WERI-Rb-1 (cell line): ENCODE results near the gene PLXNB3.

ENCODE experiments used
- DNase-seq: peaks from one replicate; pipeline ENCODE4 v3.0.0-alpha.2; 2020
- H3K27ac ChIP-seq: fragments of 250-450 bp; sonication (Bioruptor Pico); 2 replicates; pipeline ENCODE4 v1.5.1; 2020; ENCODE audit warnings: mild to moderate bottlenecking, moderate library complexity
- H3K27me3 ChIP-seq: fragments of 250-450 bp; sonication (Bioruptor Pico); 2 replicates; pipeline ENCODE4 v1.5.1; 2021; ENCODE audit warnings: mild to moderate bottlenecking, low read depth, moderate library complexity; ENCODE audit not compliant: insufficient read depth, severe bottlenecking
- H3K36me3 ChIP-seq: fragments of 250-450 bp; sonication (Bioruptor Pico); 2 replicates; pipeline ENCODE4 v1.5.1; 2020; ENCODE audit warnings: mild to moderate bottlenecking, moderate library complexity
- H3K4me3 ChIP-seq: 2 replicates; pipeline ENCODE4 v1.5.1; 2011; ENCODE audit warnings: low read depth, mild to moderate bottlenecking, control low read depth, low read length
- H3K9me3 ChIP-seq: fragments of 250-450 bp; sonication (Bioruptor Pico); 2 replicates; pipeline ENCODE4 v1.5.1; 2021; ENCODE audit warnings: mild to moderate bottlenecking, moderate library complexity; ENCODE audit not compliant: severe bottlenecking
- TF ChIP-seq, protein P1 (sequence below): IDR thresholded peaks from 2 replicates; pipeline ENCODE4 v1.5.1; 2011; ENCODE audit warnings: low read depth, mild to moderate bottlenecking, control low read depth, inconsistent platforms, low read length

Gene PLXNB3

GRCh38 chrX:153735274-153735673 lies 28.8 kb upstream of the PLXNB3 start:
- Histone ChIP-seq H3K4me3 (no peak overlapping the region), H3K9me3 (no peaks in the 10 kb centered on the region), H3K36me3 (peaks cover 21% of the 10 kb centered on the region), H3K27me3 (peaks cover 10% of the 10 kb centered on the region), H3K27ac (no peak overlapping the region)
- TF ChIP-seq, protein P1, sequence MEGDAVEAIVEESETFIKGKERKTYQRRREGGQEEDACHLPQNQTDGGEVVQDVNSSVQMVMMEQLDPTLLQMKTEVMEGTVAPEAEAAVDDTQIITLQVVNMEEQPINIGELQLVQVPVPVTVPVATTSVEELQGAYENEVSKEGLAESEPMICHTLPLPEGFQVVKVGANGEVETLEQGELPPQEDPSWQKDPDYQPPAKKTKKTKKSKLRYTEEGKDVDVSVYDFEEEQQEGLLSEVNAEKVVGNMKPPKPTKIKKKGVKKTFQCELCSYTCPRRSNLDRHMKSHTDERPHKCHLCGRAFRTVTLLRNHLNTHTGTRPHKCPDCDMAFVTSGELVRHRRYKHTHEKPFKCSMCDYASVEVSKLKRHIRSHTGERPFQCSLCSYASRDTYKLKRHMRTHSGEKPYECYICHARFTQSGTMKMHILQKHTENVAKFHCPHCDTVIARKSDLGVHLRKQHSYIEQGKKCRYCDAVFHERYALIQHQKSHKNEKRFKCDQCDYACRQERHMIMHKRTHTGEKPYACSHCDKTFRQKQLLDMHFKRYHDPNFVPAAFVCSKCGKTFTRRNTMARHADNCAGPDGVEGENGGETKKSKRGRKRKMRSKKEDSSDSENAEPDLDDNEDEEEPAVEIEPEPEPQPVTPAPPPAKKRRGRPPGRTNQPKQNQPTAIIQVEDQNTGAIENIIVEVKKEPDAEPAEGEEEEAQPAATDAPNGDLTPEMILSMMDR: no peak
- DNase-seq: no peak

DNA sequence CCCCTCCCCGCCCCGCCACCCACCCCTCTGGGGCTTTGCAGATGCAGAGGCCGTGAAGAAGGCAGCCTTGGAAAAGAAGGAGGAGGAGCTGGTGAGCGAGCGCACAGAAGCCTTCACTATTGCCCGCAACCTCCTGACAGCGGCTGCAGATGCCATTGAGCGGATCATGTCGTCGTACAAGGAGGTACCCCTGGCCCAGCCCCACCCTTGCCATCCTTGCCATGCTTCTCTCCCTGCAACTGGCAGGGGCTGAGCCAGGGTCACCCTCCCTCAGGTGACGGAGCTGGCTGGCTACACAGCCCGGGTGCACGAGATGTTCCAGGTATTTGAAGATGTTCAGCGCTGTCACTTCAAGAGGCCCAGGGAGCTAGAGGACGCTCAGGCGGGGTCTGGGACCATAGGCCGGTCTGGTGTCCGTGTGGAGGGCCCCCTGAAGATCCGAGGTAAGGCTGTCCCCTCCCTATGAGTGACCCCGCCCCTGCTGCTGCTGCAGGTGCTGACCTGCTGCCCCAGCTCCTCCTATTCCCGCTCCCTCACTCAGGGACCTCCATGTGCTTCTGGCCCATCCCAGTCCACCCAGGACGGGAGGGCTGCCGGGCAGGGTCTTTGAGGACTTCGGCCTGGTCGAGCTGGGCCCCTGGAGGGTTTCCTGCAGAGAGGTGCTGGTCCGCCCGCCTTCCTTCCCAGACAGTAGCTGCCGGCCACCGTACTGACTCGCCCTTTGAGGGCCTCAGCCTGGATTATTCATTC lies 27.8 kb upstream of the PLXNB3 start:
- DNase-seq: no peak
- Histone ChIP-seq H3K27ac (no peak overlapping the region), H3K4me3 (no peak overlapping the region), H3K27me3 (peaks cover 7% of the 10 kb centered on the region), H3K36me3 (peaks cover 17% of the 10 kb centered on the region), H3K9me3 (no peaks in the 10 kb centered on the region)
- TF ChIP-seq, protein P1: no peak

DNA sequence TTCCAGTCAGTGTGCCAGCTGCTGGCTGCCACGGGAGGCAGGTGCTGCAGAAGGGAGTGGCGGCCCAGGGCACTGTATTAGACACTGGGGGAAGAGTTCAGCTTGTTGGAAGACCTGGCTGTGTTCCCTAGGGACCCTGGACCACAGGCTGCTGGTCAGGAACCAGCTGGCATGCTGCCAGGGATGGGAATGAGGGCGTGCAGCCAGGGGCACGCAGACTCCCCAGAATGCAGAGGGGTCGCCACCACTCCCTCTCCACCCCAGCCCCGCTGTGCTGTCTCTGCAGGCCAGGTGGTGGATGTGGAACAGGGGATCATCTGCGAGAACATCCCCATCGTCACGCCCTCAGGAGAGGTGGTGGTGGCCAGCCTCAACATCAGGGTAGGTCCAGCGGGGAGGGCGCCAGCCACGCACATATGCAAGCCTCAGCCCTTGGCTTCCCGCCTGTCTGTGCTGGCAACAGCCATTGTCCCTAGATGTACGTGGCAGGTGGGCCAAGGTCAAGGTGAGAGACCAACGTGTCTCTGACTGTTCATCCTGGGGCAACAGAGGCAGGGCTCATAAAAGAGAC lies 27.1 kb upstream of the PLXNB3 start:
- Histone ChIP-seq H3K4me3 (no peak overlapping the region), H3K27me3 (peaks cover 7% of the 10 kb centered on the region), H3K36me3 (peaks cover 11% of the 10 kb centered on the region), H3K27ac (no peak overlapping the region), H3K9me3 (no peaks in the 10 kb centered on the region)
- TF ChIP-seq, protein P1: no peak
- no peak for DNase-seq

- Histone ChIP-seq H3K27ac (no peak overlapping the region), H3K27me3 (peaks cover 7% of the 10 kb centered on the region)
- TF ChIP-seq, protein P1: no peak
Measured at GRCh38 chrX:153738056-153738605, 25.9 kb upstream of the PLXNB3 start.

GRCh38 chrX:153739754-153740486 lies 24.1 kb upstream of the PLXNB3 start:
- Histone ChIP-seq H3K9me3 (no peaks in the 10 kb centered on the region), H3K27me3 (peaks cover 5% of the 10 kb centered on the region), H3K36me3 (peaks cover 10% of the 10 kb centered on the region), H3K27ac (no peak overlapping the region), H3K4me3 (no peak overlapping the region)
- DNase-seq: no peak
- TF ChIP-seq, protein P1: no peak

More at GRCh38 chrX:153738056-153738605, 25.9 kb upstream of the PLXNB3 start:
- no peak for DNase-seq
- H3K36me3 ChIP-seq: peaks cover 10% of the 10 kb centered on the region
- H3K4me3 ChIP-seq: no peak overlapping the region
- H3K9me3 ChIP-seq: no peaks in the 10 kb centered on the region
